Bone marrow (tissue), 2 donors: ENCODE data around the gene STK32B.

ENCODE experiments used
- DNase-seq, 2 donors: peaks; one replicate each; lab custom pipeline; 2025; lab: John Stamatoyannopoulos, UW

STK32B gene

GRCh38 chr4:5446595-5447226, 395.4 kb downstream of the STK32B start:
- no peak for DNase-seq

GRCh38 chr4:5447755-5448154, 396.5 kb downstream of the STK32B start:
- DNase-seq, result no peak

- no peak for DNase-seq
Observed at GRCh38 chr4:5448221-5448620, 396.9 kb downstream of the STK32B start.

GRCh38 chr4:5451243-5451642, 400.0 kb downstream of the STK32B start:
- DNase-seq, result no peak

GRCh38 chr4:5452156-5452555, 400.9 kb downstream of the STK32B start:
- DNase-seq, result no peak

GRCh38 chr4:5455003-5455585, 403.8 kb downstream of the STK32B start:
- no peak for DNase-seq

GRCh38 chr4:5456296-5456845, 405.1 kb downstream of the STK32B start:
- no peak for DNase-seq

GRCh38 chr4:5458676-5459075, 407.4 kb downstream of the STK32B start:
- DNase-seq, result no peak

- DNase-seq, result no peak
Observed at GRCh38 chr4:5459236-5459635, 408.0 kb downstream of the STK32B start.

- DNase-seq, result no peak
Observed at GRCh38 chr4:5460106-5460801, 409.0 kb downstream of the STK32B start.

GRCh38 chr4:5461477-5461876, 410.2 kb downstream of the STK32B start:
- DNase-seq, result no peak

- DNase-seq, result no peak
Observed at GRCh38 chr4:5462254-5462835, 411.1 kb downstream of the STK32B start.

- DNase-seq, result no peak
Observed at GRCh38 chr4:5462896-5463295, 411.6 kb downstream of the STK32B start.

GRCh38 chr4:5463361-5463760, 412.1 kb downstream of the STK32B start:
- DNase-seq, result no peak

- no peak for DNase-seq
Observed at GRCh38 chr4:5463936-5464650, 412.8 kb downstream of the STK32B start.

- DNase-seq, result no peak
Observed at GRCh38 chr4:5465529-5465928, 414.2 kb downstream of the STK32B start.

- DNase-seq, result no peak
Observed at GRCh38 chr4:5465956-5466355, 414.7 kb downstream of the STK32B start.

- no peak for DNase-seq
Observed at GRCh38 chr4:5467111-5467510, 415.8 kb downstream of the STK32B start.

GRCh38 chr4:5469151-5469775, 418.0 kb downstream of the STK32B start:
- DNase-seq, result no peak

- DNase-seq, result no peak
Observed at GRCh38 chr4:5469861-5470260, 418.6 kb downstream of the STK32B start.

- no peak for DNase-seq
Observed at GRCh38 chr4:5470318-5471198, 419.3 kb downstream of the STK32B start.
